ENCODE data around the gene C10orf90.

Gene C10orf90

GRCh38 chr10:126432507-126432906, 238.0 kb downstream of the C10orf90 start:
- Mint-ChIP-seq H3K36me3 (ENCODE audit: low read depth) (no peaks in the 10 kb centered on the region), H3K9me3 (no peaks in the 10 kb centered on the region), H3K4me1 (ENCODE audit: low read depth) (no peaks in the 10 kb centered on the region)

GRCh38 chr10:126431816-126432215, 238.7 kb downstream of the C10orf90 start:
- Mint-ChIP-seq H3K4me1 (ENCODE audit: low read depth) (no peaks in the 10 kb centered on the region), H3K27ac (no peak overlapping the region), H3K36me3 (ENCODE audit: low read depth) (no peaks in the 10 kb centered on the region), H3K27me3 (ENCODE audit: low read depth) (no peaks in the 10 kb centered on the region), H3K4me3 (no peak overlapping the region), H3K9me3 (no peaks in the 10 kb centered on the region)

More at GRCh38 chr10:126432507-126432906, 238.0 kb downstream of the C10orf90 start:
- Mint-ChIP-seq H3K27ac (no peak overlapping the region), H3K27me3 (ENCODE audit: low read depth) (no peaks in the 10 kb centered on the region), H3K4me3 (no peak overlapping the region)

DNA sequence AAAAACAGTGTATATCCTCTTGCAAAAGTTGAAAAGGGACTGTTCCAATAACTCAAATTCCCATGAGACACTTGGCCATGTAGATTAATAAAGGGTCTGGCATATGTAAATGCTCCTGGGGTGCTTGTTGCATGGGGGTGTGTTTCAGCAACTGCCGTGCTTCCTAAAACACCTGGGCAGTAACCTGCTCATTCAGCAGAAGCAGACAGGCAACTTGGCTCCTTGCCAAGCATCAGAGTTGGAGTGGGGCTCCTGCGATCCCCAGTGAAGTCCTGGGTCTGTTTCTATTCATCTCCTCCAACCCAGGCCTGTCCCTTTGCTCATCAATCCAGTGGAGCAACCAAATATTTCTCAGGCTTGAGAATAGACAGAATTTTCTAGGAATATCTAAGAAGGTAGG, 240.0 kb downstream of the C10orf90 start:
- H3K27me3 Mint-ChIP-seq (ENCODE audit: low read depth): no peaks in the 10 kb centered on the region
- H3K4me3 Mint-ChIP-seq: no peak overlapping the region
- no peaks in the 10 kb centered on the region for H3K9me3 Mint-ChIP-seq
- H3K36me3 Mint-ChIP-seq (ENCODE audit: low read depth): no peaks in the 10 kb centered on the region
- H3K4me1 Mint-ChIP-seq (ENCODE audit: low read depth): no peaks in the 10 kb centered on the region
- H3K27ac Mint-ChIP-seq: no peak overlapping the region

- Mint-ChIP-seq H3K4me1 (ENCODE audit: low read depth) (no peaks in the 10 kb centered on the region), H3K9me3 (no peaks in the 10 kb centered on the region), H3K27me3 (ENCODE audit: low read depth) (no peaks in the 10 kb centered on the region), H3K27ac (no peak overlapping the region), H3K36me3 (ENCODE audit: low read depth) (no peaks in the 10 kb centered on the region), H3K4me3 (no peak overlapping the region)
Measured at GRCh38 chr10:126429275-126429674, 241.2 kb downstream of the C10orf90 start.

GRCh38 chr10:126425489-126426065, 244.9 kb downstream of the C10orf90 start:
- no peaks in the 10 kb centered on the region for H3K36me3 Mint-ChIP-seq (ENCODE audit: low read depth)
- H3K4me1 Mint-ChIP-seq (ENCODE audit: low read depth): no peaks in the 10 kb centered on the region
- peaks cover 11% of the 10 kb centered on the region for H3K9me3 Mint-ChIP-seq
- H3K27me3 Mint-ChIP-seq (ENCODE audit: low read depth): no peaks in the 10 kb centered on the region
- no peak overlapping the region for H3K4me3 Mint-ChIP-seq
- H3K27ac Mint-ChIP-seq: no peak overlapping the region

GRCh38 chr10:126425032-126425431, 245.5 kb downstream of the C10orf90 start:
- H3K4me3 Mint-ChIP-seq: no peak overlapping the region
- no peaks in the 10 kb centered on the region for H3K27me3 Mint-ChIP-seq (ENCODE audit: low read depth)
- H3K4me1 Mint-ChIP-seq (ENCODE audit: low read depth): no peaks in the 10 kb centered on the region
- H3K27ac Mint-ChIP-seq: no peak overlapping the region
- H3K9me3 Mint-ChIP-seq: peaks cover 11% of the 10 kb centered on the region
- no peaks in the 10 kb centered on the region for H3K36me3 Mint-ChIP-seq (ENCODE audit: low read depth)

DNA sequence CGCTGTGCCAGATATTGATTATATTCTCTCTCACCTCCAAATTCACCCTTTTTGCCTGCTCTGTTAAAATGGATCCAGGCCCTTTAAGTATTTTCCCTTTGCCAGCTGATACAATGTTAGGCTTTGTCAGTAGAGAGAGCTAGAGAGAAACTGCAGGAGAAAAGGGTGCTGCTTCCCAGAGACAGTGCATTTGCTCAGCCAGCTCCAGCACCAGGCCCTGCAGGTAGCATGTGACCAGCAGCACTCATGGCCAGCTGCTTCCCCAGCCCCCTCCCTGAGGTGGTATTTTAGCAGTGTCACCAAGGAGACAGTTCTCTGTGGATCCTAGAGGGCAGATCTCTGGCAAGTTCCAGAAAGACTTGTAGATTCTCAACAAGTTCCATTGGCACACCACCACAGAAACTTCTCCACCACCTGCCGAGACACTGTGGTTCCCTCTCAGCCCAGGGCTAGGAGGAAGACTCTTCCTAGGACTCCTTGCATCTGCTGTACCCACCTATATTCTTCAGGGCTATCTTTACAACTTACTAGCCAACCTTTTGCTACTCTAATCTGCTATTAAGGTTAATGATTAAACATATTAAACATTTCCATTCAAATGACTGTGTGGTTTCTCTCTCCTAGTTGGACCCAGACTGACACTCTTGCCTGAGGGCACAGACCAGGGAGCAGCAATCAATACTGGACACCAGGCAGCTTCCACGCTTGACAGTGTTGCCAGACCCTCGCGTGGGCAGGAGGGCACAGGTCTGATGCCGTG, 246.6 kb downstream of the C10orf90 start:
- H3K36me3 Mint-ChIP-seq (ENCODE audit: low read depth): no peaks in the 10 kb centered on the region
- H3K9me3 Mint-ChIP-seq: peaks cover 11% of the 10 kb centered on the region
- no peaks in the 10 kb centered on the region for H3K27me3 Mint-ChIP-seq (ENCODE audit: low read depth)
- no peaks in the 10 kb centered on the region for H3K4me1 Mint-ChIP-seq (ENCODE audit: low read depth)
- H3K27ac Mint-ChIP-seq: no peak overlapping the region
- no peak overlapping the region for H3K4me3 Mint-ChIP-seq

GRCh38 chr10:126422567-126422966, 247.9 kb downstream of the C10orf90 start:
- Mint-ChIP-seq H3K4me3 (no peak overlapping the region), H3K27me3 (ENCODE audit: low read depth) (no peaks in the 10 kb centered on the region), H3K9me3 (peaks cover 11% of the 10 kb centered on the region), H3K27ac (no peak overlapping the region), H3K36me3 (ENCODE audit: low read depth) (no peaks in the 10 kb centered on the region), H3K4me1 (ENCODE audit: low read depth) (no peaks in the 10 kb centered on the region)

- Mint-ChIP-seq H3K4me3 (no peak overlapping the region), H3K36me3 (ENCODE audit: low read depth) (no peaks in the 10 kb centered on the region), H3K9me3 (peaks cover 12% of the 10 kb centered on the region), H3K27me3 (ENCODE audit: low read depth) (no peaks in the 10 kb centered on the region), H3K4me1 (ENCODE audit: low read depth) (no peaks in the 10 kb centered on the region), H3K27ac (no peak overlapping the region)
Measured at GRCh38 chr10:126421756-126422256, 248.7 kb downstream of the C10orf90 start.

- Mint-ChIP-seq H3K4me1 (ENCODE audit: low read depth) (no peaks in the 10 kb centered on the region), H3K36me3 (ENCODE audit: low read depth) (no peaks in the 10 kb centered on the region), H3K4me3 (no peak overlapping the region), H3K9me3 (peaks cover 18% of the 10 kb centered on the region), H3K27ac (no peak overlapping the region), H3K27me3 (ENCODE audit: low read depth) (no peaks in the 10 kb centered on the region)
Measured at GRCh38 chr10:126420567-126421300, 249.8 kb downstream of the C10orf90 start.

GRCh38 chr10:126417220-126417825, 253.2 kb downstream of the C10orf90 start:
- Mint-ChIP-seq H3K9me3 (peaks cover 7% of the 10 kb centered on the region), H3K27me3 (ENCODE audit: low read depth) (no peaks in the 10 kb centered on the region), H3K36me3 (ENCODE audit: low read depth) (no peaks in the 10 kb centered on the region), H3K4me3 (no peak overlapping the region), H3K4me1 (ENCODE audit: low read depth) (no peaks in the 10 kb centered on the region), H3K27ac (no peak overlapping the region)

DNA sequence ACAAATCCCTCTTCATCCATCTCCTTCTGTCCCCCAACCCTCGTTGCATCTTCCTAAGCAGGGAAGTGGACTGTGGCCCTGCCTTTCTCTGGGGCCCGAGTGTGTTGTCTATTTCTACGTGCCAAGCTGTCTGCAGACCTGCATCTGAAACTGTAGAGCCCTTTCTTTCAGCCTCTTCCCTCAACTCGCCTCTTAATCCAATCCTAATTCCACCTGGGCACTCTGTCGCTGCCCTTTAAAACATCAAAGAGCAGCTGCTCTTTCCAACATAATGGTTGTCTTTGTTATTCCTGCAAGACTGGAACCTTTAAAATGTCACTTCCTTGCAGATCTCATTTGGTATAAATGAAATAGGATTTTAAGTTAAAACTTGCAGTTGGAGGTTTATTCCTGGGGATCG, 260.7 kb downstream of the C10orf90 start:
- Mint-ChIP-seq H3K4me1 (ENCODE audit: low read depth) (no peaks in the 10 kb centered on the region), H3K9me3 (no peaks in the 10 kb centered on the region), H3K4me3 (no peak overlapping the region), H3K36me3 (ENCODE audit: low read depth) (no peaks in the 10 kb centered on the region), H3K27me3 (ENCODE audit: low read depth) (no peaks in the 10 kb centered on the region), H3K27ac (no peak overlapping the region)

DNA sequence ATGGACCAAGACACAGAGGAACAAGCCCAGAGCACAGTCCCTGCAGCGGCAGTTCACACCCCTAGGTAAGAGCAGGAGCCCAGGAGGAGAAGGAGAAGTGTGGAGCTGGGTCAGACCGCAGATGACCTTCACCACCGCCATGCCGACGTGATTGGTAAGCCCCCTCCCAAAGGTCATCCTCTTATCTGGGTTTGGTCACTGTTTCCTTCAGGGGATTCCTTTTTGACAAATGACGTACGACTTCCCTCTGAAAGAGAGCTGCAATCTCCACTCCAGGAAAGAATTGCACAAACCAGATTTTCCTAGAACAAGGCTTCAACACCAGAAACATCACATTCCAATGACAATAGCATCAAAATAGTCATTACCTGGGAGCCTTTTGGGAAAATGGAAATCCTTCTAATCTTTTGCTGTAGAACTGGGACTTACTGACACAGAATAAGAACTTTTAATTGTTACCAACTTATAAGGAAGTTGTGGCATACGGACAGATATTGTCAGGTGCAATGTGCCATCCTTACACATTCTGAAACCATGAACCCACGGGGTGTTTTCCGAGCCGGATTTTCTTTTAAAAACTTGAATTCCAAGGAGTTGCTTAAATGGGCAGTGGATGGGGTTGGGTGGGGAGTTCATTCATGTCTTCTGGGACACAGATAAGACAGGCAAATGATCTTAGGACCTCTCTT, 261.4 kb downstream of the C10orf90 start:
- no peaks in the 10 kb centered on the region for H3K36me3 Mint-ChIP-seq (ENCODE audit: low read depth)
- H3K27me3 Mint-ChIP-seq (ENCODE audit: low read depth): no peaks in the 10 kb centered on the region
- no peak overlapping the region for H3K27ac Mint-ChIP-seq
- H3K4me3 Mint-ChIP-seq: no peak overlapping the region
- H3K4me1 Mint-ChIP-seq (ENCODE audit: low read depth): no peaks in the 10 kb centered on the region
- H3K9me3 Mint-ChIP-seq: no peaks in the 10 kb centered on the region

- no peak overlapping the region for H3K4me3 Mint-ChIP-seq
- no peaks in the 10 kb centered on the region for H3K9me3 Mint-ChIP-seq
- no peak overlapping the region for H3K27ac Mint-ChIP-seq
- H3K27me3 Mint-ChIP-seq (ENCODE audit: low read depth): no peaks in the 10 kb centered on the region
- H3K4me1 Mint-ChIP-seq (ENCODE audit: low read depth): no peaks in the 10 kb centered on the region
- no peaks in the 10 kb centered on the region for H3K36me3 Mint-ChIP-seq (ENCODE audit: low read depth)
Measured at GRCh38 chr10:126407831-126408230, 262.7 kb downstream of the C10orf90 start.
